ENCODE data around the gene TRPV4.

DNA sequence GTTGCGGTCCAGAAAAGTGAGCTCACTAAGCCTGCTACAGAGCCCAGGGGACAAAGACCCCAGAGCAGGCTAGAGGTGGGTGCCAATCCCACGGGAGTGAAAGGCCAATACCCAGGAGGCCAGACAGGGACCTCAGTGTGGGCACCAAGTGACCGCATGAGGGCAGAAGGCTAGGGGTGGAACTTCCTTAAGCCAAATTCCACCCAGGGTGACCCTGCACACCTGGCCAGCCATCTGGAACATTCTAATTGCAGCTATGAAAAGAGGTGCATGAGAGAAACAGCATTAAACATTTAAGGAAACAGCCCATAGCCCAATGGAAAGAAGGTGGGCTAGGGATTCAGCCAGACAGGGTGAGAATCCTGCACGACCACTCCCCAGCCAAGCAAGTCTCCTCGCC lies 27.8 kb upstream of the TRPV4 start:
- TF ChIP-seq, protein P1, sequence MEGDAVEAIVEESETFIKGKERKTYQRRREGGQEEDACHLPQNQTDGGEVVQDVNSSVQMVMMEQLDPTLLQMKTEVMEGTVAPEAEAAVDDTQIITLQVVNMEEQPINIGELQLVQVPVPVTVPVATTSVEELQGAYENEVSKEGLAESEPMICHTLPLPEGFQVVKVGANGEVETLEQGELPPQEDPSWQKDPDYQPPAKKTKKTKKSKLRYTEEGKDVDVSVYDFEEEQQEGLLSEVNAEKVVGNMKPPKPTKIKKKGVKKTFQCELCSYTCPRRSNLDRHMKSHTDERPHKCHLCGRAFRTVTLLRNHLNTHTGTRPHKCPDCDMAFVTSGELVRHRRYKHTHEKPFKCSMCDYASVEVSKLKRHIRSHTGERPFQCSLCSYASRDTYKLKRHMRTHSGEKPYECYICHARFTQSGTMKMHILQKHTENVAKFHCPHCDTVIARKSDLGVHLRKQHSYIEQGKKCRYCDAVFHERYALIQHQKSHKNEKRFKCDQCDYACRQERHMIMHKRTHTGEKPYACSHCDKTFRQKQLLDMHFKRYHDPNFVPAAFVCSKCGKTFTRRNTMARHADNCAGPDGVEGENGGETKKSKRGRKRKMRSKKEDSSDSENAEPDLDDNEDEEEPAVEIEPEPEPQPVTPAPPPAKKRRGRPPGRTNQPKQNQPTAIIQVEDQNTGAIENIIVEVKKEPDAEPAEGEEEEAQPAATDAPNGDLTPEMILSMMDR (IDR thresholded peaks at IDR 0.05) = no peak
- TF ChIP-seq EZH2phosphoT487 (IDR thresholded peaks at IDR 0.05) = no peak
- no peak for TF ChIP-seq EZH2 (IDR thresholded peaks at IDR 0.05)

Measured in neural progenitor cell (in vitro differentiated cells).